HCT116 (cell line): ENCODE measurements around the gene DNAJC4. TPM values are rescaled to one million over a fixed set of nuclear protein-coding genes. Genes with fewer than 3 reads are reported as not detected.

ENCODE experiments used
- ATAC-seq: fragments of 200-7000 bp; cut with Tn5 transposase; 2 replicates; pipeline ENCODE4 v1.9.1; 2020; ENCODE audit warnings: mild to moderate bottlenecking, moderate library complexity
- BruUV-seq: library from RNA; stranded (reverse); fragments of 400-500 nt; replicated peaks from 2 replicates; lab custom pipeline; 2021; lab: Mats Ljungman, UMichigan
- CTCF ChIA-PET: fragments of 300-600 bp; sonication (Branson Sonifier 250); formaldehyde crosslinking; loops from one replicate; lab custom pipeline; 2021; ENCODE audit warnings: antibody characterized with exemption; lab: Charles Lee
- POLR2A ChIA-PET: fragments of 300-600, 350-600 bp; sonication (Branson Sonifier 250); formaldehyde crosslinking; loops from one replicate; lab custom pipeline; 2021; ENCODE audit warnings: antibody characterized with exemption; lab: Charles Lee
- RAD21 ChIA-PET, 2 experiments: fragments of 300-600 bp; sonication (Branson Sonifier 250); formaldehyde crosslinking; loops; one replicate each; lab custom pipeline; 2023; ENCODE audit warnings: low total read pairs in 2 of 2; ENCODE audit not compliant: uncharacterized antibody in 2 of 2, unreplicated experiment in 2 of 2, low non-redundant PET in 1 of 2; lab: Charles Lee
- DNase-seq: peaks from one replicate; pipeline ENCODE4 v3.0.0-alpha.2; 2010; ENCODE audit warnings: low read depth, low spot score
- H2AFZ ChIP-seq: fragments of 200-600 bp; shearing (Covaris generic), sonication (generic); 2 replicates; pipeline ENCODE4 v1.6.1; 2017; ENCODE audit warnings: low read depth, mixed run types, mixed read lengths, antibody characterized with exemption, low read length; ENCODE audit not compliant: poor library complexity, severe bottlenecking
- H3K27ac ChIP-seq: 2 replicates; pipeline ENCODE4 v1.5.1; 2012; ENCODE audit warnings: low read depth, low read length
- H3K27me3 ChIP-seq: fragments of 200-600 bp; sonication (generic); 2 replicates; pipeline ENCODE4 v1.6.1; 2016; ENCODE audit warnings: mixed run types, low read length, mixed read lengths; ENCODE audit not compliant: insufficient read depth
- H3K36me3 ChIP-seq, 2 experiments: fragments of 200-500 bp in 1 of 2; fragments of 200-600 bp in 1 of 2; sonication (Bioruptor generic) in 1 of 2; sonication (generic) in 1 of 2; 2 replicates each; pipeline versions ENCODE4 v1.5.1 to v1.6.1; 2014 to 2016; ENCODE audit warnings: low read length in 2 of 2, inconsistent platforms in 1 of 2, mixed read lengths in 1 of 2, mixed run types in 1 of 2; ENCODE audit not compliant: insufficient read depth in 2 of 2, control insufficient read depth in 1 of 2
- H3K4me1 ChIP-seq, 2 experiments: fragments of 200-600 bp in 1 of 2; sonication (generic) in 1 of 2; 2 replicates each; pipeline versions ENCODE4 v1.5.1 to v1.6.1; 2012 to 2017; ENCODE audit warnings: low read length in 2 of 2, inconsistent platforms in 1 of 2, mild to moderate bottlenecking in 1 of 2, mixed read lengths in 1 of 2, mixed run types in 1 of 2, moderate library complexity in 1 of 2; ENCODE audit not compliant: insufficient read depth in 2 of 2, control insufficient read depth in 1 of 2
- H3K4me2 ChIP-seq: fragments of 200-600 bp; sonication (generic); 2 replicates; pipeline ENCODE4 v1.6.1; 2017; ENCODE audit warnings: mixed run types, low read length, mixed read lengths
- H3K4me3 ChIP-seq, 2 experiments: fragments of 200-600 bp in 1 of 2; sonication (generic) in 1 of 2; replicated peaks in 1 of 2; 2 replicates each; pipeline ENCODE4 v1.5.1; 2011 to 2016; ENCODE audit warnings: low read length in 2 of 2, control low read depth in 1 of 2, low read depth in 1 of 2, mild to moderate bottlenecking in 1 of 2, mixed read lengths in 1 of 2, mixed run types in 1 of 2
- H3K79me2 ChIP-seq: fragments of 200-600 bp; sonication (generic); 2 replicates; pipeline ENCODE4 v1.6.1; 2017; ENCODE audit warnings: mild to moderate bottlenecking, mixed run types, low read length, moderate library complexity, mixed read lengths; ENCODE audit not compliant: insufficient read depth
- H3K9ac ChIP-seq: fragments of 200-600 bp; sonication (generic); 2 replicates; pipeline ENCODE4 v1.6.1; 2016; ENCODE audit warnings: low read length, mixed read lengths
- H3K9me2 ChIP-seq: fragments of 200-600 bp; sonication (generic), shearing (Covaris generic); 2 replicates; pipeline ENCODE4 v1.6.1; 2017; ENCODE audit warnings: mixed run types, mild to moderate bottlenecking, moderate library complexity; ENCODE audit not compliant: insufficient read depth
- H3K9me3 ChIP-seq, 2 experiments: fragments of 200-500 bp in 1 of 2; fragments of 200-600 bp in 1 of 2; sonication (Bioruptor generic) in 1 of 2; sonication (generic) in 1 of 2; 2 replicates each; pipeline ENCODE4 v1.6.1; 2014 to 2017; ENCODE audit warnings: low read length in 2 of 2, mixed read lengths in 2 of 2, inconsistent platforms in 1 of 2, low read depth in 1 of 2, mild to moderate bottlenecking in 1 of 2, mixed run types in 1 of 2, moderate library complexity in 1 of 2; ENCODE audit not compliant: control insufficient read depth in 1 of 2, insufficient read depth in 1 of 2
- H4K20me1 ChIP-seq: fragments of 200-600 bp; sonication (generic), shearing (Covaris generic); 2 replicates; pipeline ENCODE4 v1.6.1; 2017; ENCODE audit warnings: mixed run types, mild to moderate bottlenecking, moderate library complexity; ENCODE audit not compliant: insufficient read depth
- CBX3 ChIP-seq: IDR thresholded peaks from 2 replicates; pipeline ENCODE4 v1.6.1; 2012; ENCODE audit warnings: low read depth
- CEBPB ChIP-seq: IDR thresholded peaks from 2 replicates; pipeline ENCODE4 v1.6.1; 2012; ENCODE audit warnings: low read depth
- CTCF ChIP-seq, 3 experiments: fragments of 200-600 bp in 1 of 3; sonication (generic) in 1 of 3; IDR thresholded peaks in 2 of 3; conservative IDR thresholded peaks in 1 of 3; 2 replicates each; pipeline ENCODE4 v1.5.1; 2012 to 2017; ENCODE audit warnings: low read depth in 2 of 3, low read length in 2 of 3, antibody characterized with exemption in 1 of 3, borderline replicate concordance in 1 of 3, control low read depth in 1 of 3, mild to moderate bottlenecking in 1 of 3, mixed read lengths in 1 of 3, mixed run types in 1 of 3, moderate library complexity in 1 of 3; ENCODE audit not compliant: insufficient read depth in 1 of 3
- EZH2 ChIP-seq: fragments of 200-600 bp; sonication (generic); IDR thresholded peaks from 2 replicates; pipeline ENCODE4 v1.6.1; 2017; ENCODE audit warnings: antibody characterized with exemption, mixed run types
- JUND ChIP-seq: IDR thresholded peaks from 2 replicates; pipeline ENCODE4 v1.6.1; 2012
- MAX ChIP-seq: IDR thresholded peaks from 2 replicates; pipeline ENCODE4 v1.6.1; 2012
- POLR2A ChIP-seq: IDR thresholded peaks from 2 replicates; pipeline ENCODE4 v1.7.0; 2011; ENCODE audit warnings: borderline replicate concordance; ENCODE audit not compliant: insufficient read depth, insufficient read length; ENCODE audit errors: extremely low read depth
- SIN3A ChIP-seq: IDR thresholded peaks from 2 replicates; pipeline ENCODE4 v1.6.1; 2012; ENCODE audit warnings: low read depth
- SRF ChIP-seq: IDR thresholded peaks from 2 replicates; pipeline ENCODE4 v1.6.1; 2012; ENCODE audit warnings: low read depth
- TCF7L2 ChIP-seq: IDR thresholded peaks from 2 replicates; pipeline ENCODE4 v1.7.0; 2011; ENCODE audit warnings: borderline replicate concordance, inconsistent platforms; ENCODE audit not compliant: insufficient read depth, insufficient read length; ENCODE audit errors: extremely low read depth
- YY1 ChIP-seq: IDR thresholded peaks from 2 replicates; pipeline ENCODE4 v1.6.1; 2011; ENCODE audit warnings: low read length, low read depth, moderate library complexity, mild to moderate bottlenecking; ENCODE audit not compliant: insufficient replicate concordance; ENCODE audit errors: extremely low read depth
- ZBTB33 ChIP-seq: IDR thresholded peaks from 2 replicates; pipeline ENCODE4 v1.6.1; 2011; ENCODE audit warnings: mild to moderate bottlenecking, low read length, moderate library complexity; ENCODE audit not compliant: insufficient replicate concordance; ENCODE audit errors: extremely low read depth
- ZNF274 ChIP-seq: fragments of 200-500 bp; sonication (Bioruptor generic); IDR thresholded peaks from 2 replicates; pipeline ENCODE4 v1.6.1; 2014; ENCODE audit warnings: mild to moderate bottlenecking, low read depth, low read length, inconsistent platforms
- intact Hi-C: fragments of 100-400 bp; cut with micrococcal nuclease; formaldehyde crosslinking; loops from 2 replicates; pipeline ENCODE4 v1.10.0; 2022
- total RNA-seq: library from RNA; stranded (reverse); gene quantifications from one replicate; pipeline ENCODE4 v1.2.1, GENCODE V29; 2021; ENCODE audit not compliant: unreplicated experiment

DNAJC4 gene
- total RNA-seq, 1 experiment from 2014 or later, result 25.8 TPM

GRCh38 chr11:64183890-64184289, 46.5 kb upstream of the DNAJC4 start:
- no peaks in the 10 kb centered on the region for H3K9me2 ChIP-seq
- H3K4me1 ChIP-seq, result peaks cover 27 to 52% of the 10 kb centered on the region in 2 experiments
- H3K4me2 ChIP-seq, result peak overlapping the region; percentile 90
- peaks cover 26% of the 10 kb centered on the region for H3K79me2 ChIP-seq
- no peaks in the 10 kb centered on the region for H3K9me3 ChIP-seq
- no peak for DNase-seq
- ATAC-seq, result no peak
- peak overlapping the region; percentile 90 for H3K27ac ChIP-seq
- RAD21 ChIA-PET, result interaction anchor here in 1 of 2 experiments (0.7 kb wide), 1 partner anchor 88 kb away, joined by 5 read pairs; no protein-coding TSS in a partner anchor
- peaks cover 3 to 7% of the 10 kb centered on the region in 2 experiments; a peak in 2 of 4 replicates for H3K36me3 ChIP-seq
- CTCF ChIA-PET, result interaction anchor here (1.0 kb wide), 1 partner anchor 134 kb away, joined by 4 read pairs; the partner anchor contains the start of gene TRMT112
- POLR2A ChIA-PET, result interaction anchor here (0.7 to 1.5 kb wide), 7 partner anchors 9 to 148 kb away, joined by 3 to 10 read pairs (median 4); no protein-coding TSS in a partner anchor
- peaks cover 4% of the 10 kb centered on the region; the same call in 1 of the 2 replicates for H4K20me1 ChIP-seq
- TF ChIP-seq SRF (no peak), MAX (no peak), CTCF (IDR thresholded peaks at IDR 0.05 in 2 of 3, conservative IDR thresholded peaks at IDR 0.05 in 1 of 3; ENCODE audit: borderline replicate concordance in 1 of 3, insufficient read depth in 1 of 3, low read depth in 2 of 3, low read length in 2 of 3) (no peak), CEBPB (no peak), TCF7L2 (no peak), ZNF274 (no peak), YY1 (no peak), CBX3 (no peak), JUND (no peak), POLR2A (no peak), ZBTB33 (no peak), SIN3A (no peak), EZH2 (no peak)
- H2AFZ ChIP-seq, result no peak overlapping the region
- intact Hi-C loops, result no loop called here
- H3K9ac ChIP-seq, result peak overlapping the region; percentile 87
- BruUV-seq, result no TSS peak
- H3K4me3 ChIP-seq, result peak overlapping the region; percentile 81 to 88; a peak in 3 of 4 replicates
- H3K27me3 ChIP-seq, result no peaks in the 10 kb centered on the region
